Cardiac muscle cell (in vitro differentiated cells and primary cell): ENCODE results near the gene IZUMO4. TPM values are rescaled to one million over a fixed set of nuclear protein-coding genes. Genes with fewer than 3 reads are reported as not detected.

Experiments
- DNase-seq, 2 donors: peaks; one replicate each; pipeline versions ENCODE4 v3.0.0 to v3.0.0-alpha.2; 2010 to 2017; ENCODE audit warnings: low read depth in 1 of 2, low spot score in 1 of 2
- H3K27ac ChIP-seq: fragments of 200-600 bp; sonication (generic); 2 replicates; pipeline ENCODE4 v1.5.1; 2016
- H3K27me3 ChIP-seq: fragments of 200-600 bp; sonication (generic); 2 replicates; pipeline ENCODE4 v1.6.0; 2016; ENCODE audit warnings: control low read depth
- H3K36me3 ChIP-seq: fragments of 200-600 bp; sonication (generic); 2 replicates; pipeline ENCODE4 v1.5.1; 2016; ENCODE audit warnings: control low read depth
- H3K4me1 ChIP-seq: fragments of 200-600 bp; sonication (generic); 2 replicates; pipeline ENCODE4 v1.8.1; 2017; ENCODE audit warnings: low read depth, mild to moderate bottlenecking, mixed run types
- H3K4me3 ChIP-seq: fragments of 200-600 bp; sonication (generic); 2 replicates; pipeline ENCODE4 v1.5.1; 2016; ENCODE audit warnings: mild to moderate bottlenecking
- H3K9me3 ChIP-seq: fragments of 200-600 bp; sonication (generic); 2 replicates; pipeline ENCODE4 v1.5.1; 2017; ENCODE audit warnings: low read depth, mild to moderate bottlenecking, control low read depth
- polyA plus RNA-seq: library from polyadenylated mRNA; unstranded; fragments of >200 nt; fragmentation: Nextera tagmentation; extraction: Ambion mirVana; gene quantifications from 2 replicates; pipeline ENCODE4 v1.2.1, GENCODE V29; 2016
- total RNA-seq: library from RNA; depleted of rRNA; stranded (reverse); fragments of >200 nt; gene quantifications from 2 replicates; pipeline ENCODE4 v1.2.3, GENCODE V29; 2016
- TF ChIP-seq, protein P1 (sequence below): IDR thresholded peaks from 2 replicates; pipeline ENCODE4 v1.5.1; 2012; ENCODE audit warnings: low read depth, mild to moderate bottlenecking, low read length

The IZUMO4 gene
- total and polyA plus RNA-seq, 2 experiments from 2014 or later, result 2.6 to 10.5 TPM

DNA sequence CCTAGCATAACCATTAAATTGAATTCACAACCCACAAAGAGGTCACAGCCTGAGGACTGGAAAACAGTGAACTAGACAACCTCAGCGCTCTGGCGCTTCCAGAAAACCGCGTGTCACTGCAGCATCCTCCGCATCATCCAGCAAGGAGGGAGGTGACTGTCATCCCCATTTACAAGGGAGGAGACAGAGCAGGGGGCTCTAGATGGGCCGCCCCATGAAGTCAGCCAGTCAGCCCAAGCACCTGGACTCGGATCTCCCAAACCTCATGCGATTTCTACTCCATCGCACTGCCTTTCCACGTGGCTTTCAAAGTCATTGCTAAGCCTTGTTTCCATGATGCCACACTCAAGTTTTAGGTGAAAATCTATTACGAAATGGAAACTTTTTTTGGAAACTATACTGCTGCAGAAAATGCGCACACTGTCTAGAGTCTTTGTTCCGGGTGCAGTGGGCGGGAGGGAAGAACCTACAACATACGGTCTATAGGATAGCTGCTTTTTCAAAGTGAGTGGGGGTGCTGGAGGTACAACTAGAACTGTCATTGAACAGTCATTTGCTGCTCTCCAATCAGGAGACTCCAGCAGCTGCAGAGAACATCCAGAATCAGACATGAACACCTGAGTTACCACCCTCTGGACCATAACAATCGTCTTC, 51.9 kb downstream of the IZUMO4 start:
- H3K36me3 ChIP-seq, result no peaks in the 10 kb centered on the region
- peaks cover 10% of the 10 kb centered on the region for H3K4me1 ChIP-seq
- no peak for DNase-seq
- no peaks in the 10 kb centered on the region for H3K27me3 ChIP-seq
- H3K4me3 ChIP-seq, result no peak overlapping the region
- H3K27ac ChIP-seq, result no peak overlapping the region
- TF ChIP-seq, protein P1, sequence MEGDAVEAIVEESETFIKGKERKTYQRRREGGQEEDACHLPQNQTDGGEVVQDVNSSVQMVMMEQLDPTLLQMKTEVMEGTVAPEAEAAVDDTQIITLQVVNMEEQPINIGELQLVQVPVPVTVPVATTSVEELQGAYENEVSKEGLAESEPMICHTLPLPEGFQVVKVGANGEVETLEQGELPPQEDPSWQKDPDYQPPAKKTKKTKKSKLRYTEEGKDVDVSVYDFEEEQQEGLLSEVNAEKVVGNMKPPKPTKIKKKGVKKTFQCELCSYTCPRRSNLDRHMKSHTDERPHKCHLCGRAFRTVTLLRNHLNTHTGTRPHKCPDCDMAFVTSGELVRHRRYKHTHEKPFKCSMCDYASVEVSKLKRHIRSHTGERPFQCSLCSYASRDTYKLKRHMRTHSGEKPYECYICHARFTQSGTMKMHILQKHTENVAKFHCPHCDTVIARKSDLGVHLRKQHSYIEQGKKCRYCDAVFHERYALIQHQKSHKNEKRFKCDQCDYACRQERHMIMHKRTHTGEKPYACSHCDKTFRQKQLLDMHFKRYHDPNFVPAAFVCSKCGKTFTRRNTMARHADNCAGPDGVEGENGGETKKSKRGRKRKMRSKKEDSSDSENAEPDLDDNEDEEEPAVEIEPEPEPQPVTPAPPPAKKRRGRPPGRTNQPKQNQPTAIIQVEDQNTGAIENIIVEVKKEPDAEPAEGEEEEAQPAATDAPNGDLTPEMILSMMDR, result no peak
- no peaks in the 10 kb centered on the region for H3K9me3 ChIP-seq

Other genes starting within 250 kb of the IZUMO4 start
- gene REXO1, start 248.4 kb upstream of the IZUMO4 start, total RNA-seq, result 24.4 and 39.7 TPM in 2 replicates
- gene REXO1, start 248.4 kb upstream of the IZUMO4 start, polyA plus RNA-seq, result 19.2 and 21.3 TPM in 2 replicates
- gene KLF16, start 233.3 kb upstream of the IZUMO4 start, total RNA-seq, result 5.3 and 9.3 TPM in 2 replicates
- 9.1 and 20.8 TPM in 2 replicates for gene KLF16, start 233.3 kb upstream of the IZUMO4 start, polyA plus RNA-seq
- 198 and 203 TPM in 2 replicates for gene ABHD17A, start 211.4 kb upstream of the IZUMO4 start, total RNA-seq
- gene ABHD17A, start 211.4 kb upstream of the IZUMO4 start, polyA plus RNA-seq, result 145 and 159 TPM in 2 replicates
- gene ADAT3, start 191.5 kb upstream of the IZUMO4 start, total RNA-seq, result 11.2 and 16.3 TPM in 2 replicates
- gene ADAT3, start 191.5 kb upstream of the IZUMO4 start, polyA plus RNA-seq, result 5.9 and 14.3 TPM in 2 replicates
- gene SCAMP4, start 191.5 kb upstream of the IZUMO4 start, total RNA-seq, result 58.0 and 62.5 TPM in 2 replicates
- gene SCAMP4, start 191.5 kb upstream of the IZUMO4 start, polyA plus RNA-seq, result 53.7 and 58.5 TPM in 2 replicates
- gene CSNK1G2, start 155.7 kb upstream of the IZUMO4 start, total RNA-seq, result 92.6 and 100 TPM in 2 replicates
- 81.1 and 97.7 TPM in 2 replicates for gene CSNK1G2, start 155.7 kb upstream of the IZUMO4 start, polyA plus RNA-seq
- 133 and 155 TPM in 2 replicates for gene BTBD2, start 81.2 kb upstream of the IZUMO4 start, total RNA-seq
- 126 and 149 TPM in 2 replicates for gene BTBD2, start 81.2 kb upstream of the IZUMO4 start, polyA plus RNA-seq
- gene MKNK2, start 45.7 kb upstream of the IZUMO4 start, total RNA-seq, result 72.5 and 76.6 TPM in 2 replicates
- 72.8 and 87.2 TPM in 2 replicates for gene MKNK2, start 45.7 kb upstream of the IZUMO4 start, polyA plus RNA-seq
- gene MOB3A, start 589 bp upstream of the IZUMO4 start, total RNA-seq, result 15.1 and 17.4 TPM in 2 replicates
- gene MOB3A, start 589 bp upstream of the IZUMO4 start, polyA plus RNA-seq, result 21.6 and 22.0 TPM in 2 replicates
- gene AP3D1, start 54.7 kb downstream of the IZUMO4 start, total RNA-seq, result 118 and 125 TPM in 2 replicates
- 112 and 115 TPM in 2 replicates for gene AP3D1, start 54.7 kb downstream of the IZUMO4 start, polyA plus RNA-seq
- gene DOT1L, start 67.0 kb downstream of the IZUMO4 start, total RNA-seq, result 25.3 and 53.8 TPM in 2 replicates
- 15.6 and 19.1 TPM in 2 replicates for gene DOT1L, start 67.0 kb downstream of the IZUMO4 start, polyA plus RNA-seq
- 255 and 361 TPM in 2 replicates for gene PLEKHJ1, start 139.4 kb downstream of the IZUMO4 start, total RNA-seq
- 297 and 342 TPM in 2 replicates for gene PLEKHJ1, start 139.4 kb downstream of the IZUMO4 start, polyA plus RNA-seq
- 60.6 and 66.9 TPM in 2 replicates for gene SF3A2, start 139.9 kb downstream of the IZUMO4 start, total RNA-seq
- gene SF3A2, start 139.9 kb downstream of the IZUMO4 start, polyA plus RNA-seq, result 110 and 111 TPM in 2 replicates
- 24.1 and 45.6 TPM in 2 replicates for gene AMH, start 152.4 kb downstream of the IZUMO4 start, total RNA-seq
- 23.2 and 71.4 TPM in 2 replicates for gene AMH, start 152.4 kb downstream of the IZUMO4 start, polyA plus RNA-seq
- gene JSRP1, start 159.5 kb downstream of the IZUMO4 start, total RNA-seq, result 1.9 and 5.4 TPM in 2 replicates
- 0.79 and 4.2 TPM in 2 replicates for gene JSRP1, start 159.5 kb downstream of the IZUMO4 start, polyA plus RNA-seq
- gene PEAK3, start 185.3 kb downstream of the IZUMO4 start, total RNA-seq, result 0.48 TPM in 1 of 2 replicates, not detected in the other
- 0.06 and 0.51 TPM in 2 replicates for gene PEAK3, start 185.3 kb downstream of the IZUMO4 start, polyA plus RNA-seq
- gene LINGO3, start 211.2 kb downstream of the IZUMO4 start, total RNA-seq, result 2.1 and 3.1 TPM in 2 replicates
- gene LINGO3, start 211.2 kb downstream of the IZUMO4 start, polyA plus RNA-seq, result 0.23 and 1.4 TPM in 2 replicates
- 231 and 424 TPM in 2 replicates for gene LSM7, start 231.7 kb downstream of the IZUMO4 start, total RNA-seq
- 157 and 176 TPM in 2 replicates for gene LSM7, start 231.7 kb downstream of the IZUMO4 start, polyA plus RNA-seq
- gene SPPL2B, start 231.8 kb downstream of the IZUMO4 start, total RNA-seq, result 95.3 and 132 TPM in 2 replicates
- 90.4 and 90.9 TPM in 2 replicates for gene SPPL2B, start 231.8 kb downstream of the IZUMO4 start, polyA plus RNA-seq